ENCODE data around the gene MEG3.

The MEG3 gene

GRCh38 chr14:100825713-100826331 lies at the start of gene MEG3:
TSS of gene MEG3 (plus strand) at chr14:100826118.
- DNase-seq (ENCODE audit: low read depth in 2 of 2) = peak; percentile 72 to 77

DNA sequence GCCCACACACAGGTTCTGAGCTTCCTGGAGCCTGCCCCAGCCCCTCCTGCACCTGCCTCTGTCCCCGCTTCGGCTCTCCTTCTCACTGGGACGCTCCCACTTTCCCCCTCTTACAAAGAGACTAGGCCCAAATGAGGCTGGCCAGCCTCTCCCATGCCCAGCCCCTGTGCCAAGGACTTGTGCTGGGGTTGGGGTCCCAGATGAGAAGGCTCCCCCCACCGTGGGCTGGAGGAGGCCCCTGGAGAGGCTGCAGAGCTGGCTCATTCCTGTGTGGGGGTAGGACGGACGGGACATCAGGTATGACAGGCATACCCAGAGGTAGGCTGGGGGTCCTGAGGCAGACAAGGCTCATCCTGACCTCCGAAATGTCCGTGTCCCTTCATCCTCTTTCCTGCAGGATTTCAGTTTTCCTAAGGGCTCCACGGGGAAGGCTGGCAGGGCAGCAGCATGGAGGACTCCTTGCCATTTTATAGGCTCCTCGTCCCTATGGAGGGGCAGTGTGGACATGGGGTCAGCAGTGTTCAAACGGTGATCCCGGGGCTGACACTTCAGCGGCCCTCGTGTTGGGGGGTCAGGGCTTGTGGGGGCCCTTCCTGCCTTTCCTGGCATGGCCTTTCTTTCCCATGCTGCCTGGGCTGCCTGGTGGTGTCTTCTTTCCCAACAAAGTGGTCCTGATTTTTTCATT lies 49.1 kb upstream of the MEG3 start:
- DNase-seq (ENCODE audit: low read depth in 2 of 2) = no peak

- no peak for DNase-seq (ENCODE audit: low read depth in 2 of 2)
Observed at GRCh38 chr14:100777366-100777817, 48.5 kb upstream of the MEG3 start.

GRCh38 chr14:100777818-100778525 lies 47.9 kb upstream of the MEG3 start:
- no peak for DNase-seq (ENCODE audit: low read depth in 2 of 2)

GRCh38 chr14:100778526-100778882 lies 47.4 kb upstream of the MEG3 start:
- DNase-seq (ENCODE audit: low read depth in 2 of 2) = no peak

GRCh38 chr14:100778951-100779690 lies 46.8 kb upstream of the MEG3 start:
- DNase-seq (ENCODE audit: low read depth in 2 of 2) = no peak

DNA sequence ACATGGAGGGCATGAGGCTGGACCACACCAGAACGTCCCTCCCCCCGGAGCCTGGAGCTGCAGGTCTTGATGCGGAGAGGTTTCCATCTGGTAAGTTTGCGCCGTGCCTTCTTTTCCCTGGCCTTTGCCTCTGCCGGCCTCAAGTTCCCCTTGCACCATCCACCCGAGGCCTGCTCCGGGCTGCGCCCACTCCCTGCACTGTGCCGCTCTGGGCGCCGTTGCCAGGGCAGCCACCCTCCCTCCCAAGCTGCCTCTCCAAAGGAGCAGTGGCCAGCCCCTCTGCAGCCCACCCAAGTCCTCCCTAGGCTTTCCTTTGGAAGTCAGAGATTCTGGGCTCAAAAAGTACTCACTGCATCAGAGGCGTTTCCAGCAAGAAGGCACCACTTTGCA lies 46.2 kb upstream of the MEG3 start:
- DNase-seq (ENCODE audit: low read depth in 2 of 2) = no peak

DNA sequence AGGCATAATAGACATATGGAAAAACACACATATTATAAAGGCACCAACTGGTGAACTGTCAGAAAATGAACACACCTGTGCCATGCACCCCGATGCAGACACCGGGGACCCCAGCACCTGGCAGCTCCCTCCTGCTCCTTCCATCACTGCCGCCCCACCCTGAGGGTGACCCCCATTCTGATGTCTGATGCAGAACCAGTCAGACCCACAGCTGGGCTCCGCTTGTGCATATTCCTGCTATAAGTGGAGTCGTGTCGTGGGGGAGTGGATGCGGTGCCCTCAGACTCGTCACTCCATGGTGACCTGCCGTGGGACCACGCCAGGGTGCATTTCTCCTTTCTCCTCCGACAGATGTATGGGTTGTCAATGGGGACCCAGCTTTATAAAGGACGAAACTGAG lies 45.7 kb upstream of the MEG3 start:
- DNase-seq (ENCODE audit: low read depth in 2 of 2) = no peak

DNA sequence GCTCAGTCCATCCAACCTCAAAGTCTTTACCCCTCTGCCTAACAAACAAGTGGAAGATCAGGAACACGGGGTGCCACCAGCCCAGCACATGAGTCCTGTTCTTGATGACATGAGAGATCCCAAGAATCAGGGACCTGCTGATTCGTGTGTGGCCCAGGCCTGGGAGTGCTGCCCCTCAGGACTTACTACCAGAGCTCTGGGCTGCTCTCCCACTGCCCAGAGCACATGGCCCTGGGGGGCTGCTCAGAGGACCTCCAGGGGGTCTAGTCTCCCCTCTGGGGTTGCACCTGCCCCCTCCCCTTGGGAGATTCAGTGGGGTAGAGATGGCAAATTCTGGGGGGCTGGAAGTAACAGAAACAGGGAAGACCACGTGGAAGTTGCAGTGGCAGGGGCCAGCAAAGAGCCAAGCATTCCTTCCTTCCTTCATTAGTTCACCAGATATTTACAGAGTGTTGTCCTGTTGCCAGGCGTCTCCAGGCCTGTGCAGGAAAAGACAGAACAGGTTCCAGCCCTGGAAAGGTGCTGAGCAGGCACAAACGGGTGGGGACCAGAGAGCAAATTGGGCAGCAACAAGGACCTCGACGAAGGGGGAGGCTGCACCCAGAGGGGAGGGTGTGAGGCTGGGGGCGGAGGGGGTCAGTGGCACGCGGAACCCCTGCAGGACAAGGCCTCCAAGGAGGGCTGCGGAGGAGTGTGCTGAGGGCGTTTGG lies 45.1 kb upstream of the MEG3 start:
- DNase-seq (ENCODE audit: low read depth in 2 of 2) = no peak

- DNase-seq (ENCODE audit: low read depth in 2 of 2) = no peak
Observed at GRCh38 chr14:100781952-100782351, 44.0 kb upstream of the MEG3 start.

- DNase-seq (ENCODE audit: low read depth in 2 of 2) = no peak
Observed at GRCh38 chr14:100782516-100783320, 43.2 kb upstream of the MEG3 start.

DNA sequence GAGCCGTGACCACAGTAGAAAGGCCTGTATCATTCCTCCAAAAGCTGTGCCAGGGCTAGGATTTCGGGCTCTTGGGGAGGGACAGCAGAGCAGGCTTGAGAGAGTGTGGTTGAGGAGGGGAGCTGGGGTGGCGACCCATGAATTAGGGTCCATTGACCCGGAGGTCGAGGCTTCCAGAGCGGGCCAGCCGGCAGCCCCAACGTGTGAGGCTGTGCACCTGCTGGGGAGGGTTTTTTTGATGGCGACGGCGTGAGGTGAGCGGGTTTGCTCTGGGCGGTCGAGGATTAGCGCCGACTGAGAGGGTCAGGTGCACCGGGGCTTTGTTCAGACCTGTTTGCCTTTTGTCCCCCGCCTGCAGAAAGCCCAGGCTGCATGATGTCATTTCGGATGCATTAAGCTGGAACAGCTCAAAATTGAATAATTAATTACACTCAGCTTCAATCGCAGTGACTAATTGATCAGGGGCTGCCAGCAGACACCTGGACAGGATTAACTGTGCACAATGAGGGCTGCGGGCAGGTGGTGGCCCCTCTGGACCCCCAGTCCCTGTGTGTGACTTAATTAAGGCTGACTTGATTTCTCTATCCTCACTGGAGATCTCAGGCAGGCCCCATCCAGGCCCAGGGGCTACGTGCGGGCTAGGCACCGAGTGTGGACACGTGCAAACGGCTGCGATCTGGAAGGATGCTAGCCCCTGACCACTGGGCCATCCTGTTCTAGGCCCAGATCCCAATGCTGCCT lies 42.1 kb upstream of the MEG3 start:
- no peak for DNase-seq (ENCODE audit: low read depth in 2 of 2)

- no peak for DNase-seq (ENCODE audit: low read depth in 2 of 2)
Observed at GRCh38 chr14:100784523-100785337, 41.2 kb upstream of the MEG3 start.

GRCh38 chr14:100785338-100785615 lies 40.6 kb upstream of the MEG3 start:
- DNase-seq (ENCODE audit: low read depth in 2 of 2) = no peak

DNA sequence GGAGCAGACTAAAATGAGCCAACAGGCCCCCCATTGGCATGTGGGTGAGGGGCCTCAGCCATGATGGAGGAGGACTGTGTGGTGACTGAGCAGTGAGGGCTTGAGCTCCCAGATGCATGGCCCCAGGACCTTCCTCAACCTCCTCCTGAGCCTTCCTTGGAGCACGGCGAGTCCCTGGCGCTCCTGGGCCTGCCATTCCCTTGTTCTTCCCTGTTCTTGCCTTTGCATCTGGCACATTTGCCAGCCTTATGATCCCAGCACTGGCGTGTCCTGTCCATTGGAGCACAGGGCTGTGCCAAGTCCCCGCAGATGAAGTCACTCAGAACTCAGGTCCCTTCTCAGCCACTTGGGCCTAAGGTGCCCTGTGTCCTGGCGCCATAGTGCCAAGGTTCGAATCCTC lies 40.3 kb upstream of the MEG3 start:
- DNase-seq (ENCODE audit: low read depth in 2 of 2) = no peak

DNA sequence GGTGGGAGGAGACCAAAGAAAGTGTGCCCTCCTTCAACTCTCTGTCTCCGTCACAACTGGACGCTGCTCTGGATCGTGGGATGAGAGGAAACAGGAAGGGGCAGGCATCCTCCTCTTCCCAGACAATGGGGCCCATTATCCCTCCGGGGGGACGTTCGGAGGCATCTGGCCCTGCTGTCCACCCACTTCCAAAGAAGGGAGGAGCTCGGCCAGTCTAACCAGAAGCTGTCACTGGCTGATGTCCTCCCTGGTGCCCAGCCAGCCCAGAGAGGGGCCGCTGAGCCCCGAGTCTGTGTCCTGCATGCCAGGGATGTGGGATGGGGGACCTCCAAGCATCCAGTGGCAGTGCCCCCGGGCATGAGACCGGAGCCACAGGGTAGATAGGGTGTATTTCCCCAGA lies 39.8 kb upstream of the MEG3 start:
- DNase-seq (ENCODE audit: low read depth in 2 of 2) = no peak

DNA sequence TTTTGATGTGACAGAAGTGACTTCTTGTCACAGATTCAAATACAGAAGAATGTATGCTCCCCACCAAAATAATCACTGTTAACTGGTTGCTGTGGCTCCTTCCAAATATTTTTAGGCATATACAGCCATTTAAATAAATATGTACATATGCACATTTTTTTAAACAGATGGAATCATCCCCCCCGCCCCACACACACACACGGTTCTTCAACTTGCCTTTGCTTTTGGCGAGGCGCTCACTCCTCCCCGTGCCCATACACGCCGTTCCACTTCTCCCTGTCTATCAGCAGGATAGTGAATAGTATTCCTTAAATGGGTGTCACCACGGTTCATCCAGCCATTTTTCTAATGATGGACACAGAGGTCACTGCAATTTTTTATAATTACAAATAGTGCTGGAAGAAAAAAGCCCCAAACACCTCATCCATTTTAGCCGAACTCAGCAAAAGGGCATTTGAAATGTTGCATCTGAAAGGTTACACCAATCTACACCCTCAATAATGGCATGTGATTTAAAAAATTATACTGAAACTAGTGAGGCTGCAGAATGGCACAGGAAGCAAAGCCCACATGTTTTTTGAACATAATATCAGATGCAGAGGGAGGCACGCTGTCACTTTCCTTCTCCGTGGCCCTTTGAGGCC lies 39.2 kb upstream of the MEG3 start:
- DNase-seq (ENCODE audit: low read depth in 2 of 2) = no peak

GRCh38 chr14:100787659-100788058 lies 38.3 kb upstream of the MEG3 start:
- no peak for DNase-seq (ENCODE audit: low read depth in 2 of 2)

- DNase-seq (ENCODE audit: low read depth in 2 of 2) = no peak
Observed at GRCh38 chr14:100788517-100788916, 37.4 kb upstream of the MEG3 start.

Data from fibroblast of skin of left quadriceps (primary cell).